Retina (tissue), 1 donor: ENCODE measurements around the gene PTPN6.

ENCODE experiments used
- DNase-seq: peaks from one replicate; pipeline ENCODE4 v3.0.0-alpha.2; 2016

PTPN6 gene

DNA sequence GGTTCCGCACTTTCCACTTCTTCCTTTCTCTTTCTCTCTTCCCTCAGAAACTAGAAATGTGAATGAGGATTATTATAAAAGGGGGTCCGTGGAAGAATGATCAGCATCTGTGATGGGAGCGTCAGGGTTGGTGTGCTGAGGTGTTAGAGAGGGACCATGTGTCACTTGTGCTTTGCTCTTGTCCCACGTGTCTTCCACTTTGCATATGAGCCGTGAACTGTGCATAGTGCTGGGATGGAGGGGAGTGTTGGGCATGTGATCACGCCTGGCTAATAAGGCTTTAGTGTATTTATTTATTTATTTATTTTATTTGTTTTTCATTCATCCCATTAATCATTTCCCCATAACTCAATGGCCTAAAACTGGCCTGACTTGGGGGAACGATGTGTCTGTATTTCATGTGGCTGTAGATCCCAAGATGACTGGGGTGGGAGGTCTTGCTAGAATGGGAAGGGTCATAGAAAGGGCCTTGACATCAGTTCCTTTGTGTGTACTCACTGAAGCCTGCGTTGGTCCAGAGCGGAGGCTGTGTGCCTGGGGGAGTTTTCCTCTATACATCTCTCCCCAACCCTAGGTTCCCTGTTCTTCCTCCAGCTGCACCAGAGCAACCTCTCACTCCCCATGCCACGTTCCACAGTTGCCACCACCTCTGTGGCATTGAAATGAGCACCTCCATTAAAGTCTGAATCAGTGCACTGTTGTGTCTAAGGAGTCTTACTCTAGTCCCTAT lies 28.0 kb upstream of the PTPN6 start:
- DNase-seq: no peak

DNA sequence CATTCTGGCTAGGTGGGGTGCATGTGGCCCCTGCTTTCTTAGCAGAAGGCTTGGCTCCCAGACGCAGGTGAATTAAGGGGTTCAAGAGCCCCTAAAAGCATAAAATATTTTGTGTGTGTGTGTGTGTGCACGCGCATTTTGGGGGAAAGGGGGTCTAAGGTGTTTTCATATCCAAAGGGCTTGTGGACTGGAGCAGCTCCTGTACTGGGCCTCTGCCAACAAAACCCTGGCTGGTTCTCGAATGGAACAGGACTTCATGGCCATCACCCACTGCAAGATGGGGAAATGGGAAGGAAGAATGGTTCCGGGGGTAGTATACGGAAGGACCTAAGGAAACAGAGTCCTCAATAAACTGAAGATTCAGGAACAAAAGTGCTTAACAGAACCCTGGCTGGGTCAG lies 27.3 kb upstream of the PTPN6 start:
- DNase-seq: no peak

DNA sequence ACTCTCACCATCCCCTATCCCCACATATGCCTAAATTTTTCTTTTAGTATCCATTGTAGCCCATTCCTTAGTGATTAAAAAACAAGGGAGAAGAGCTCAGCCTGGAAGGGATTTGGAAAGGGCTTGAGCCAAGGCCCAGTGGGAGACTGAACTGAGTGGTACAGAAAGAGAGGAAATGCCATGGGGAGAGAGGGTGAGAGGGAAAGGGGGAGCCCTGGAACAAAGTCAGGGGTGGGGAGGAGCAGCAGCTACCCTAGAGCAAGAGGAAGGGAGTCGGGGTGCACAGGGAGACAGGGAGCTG lies 26.0 kb upstream of the PTPN6 start:
- DNase-seq: no peak

DNA sequence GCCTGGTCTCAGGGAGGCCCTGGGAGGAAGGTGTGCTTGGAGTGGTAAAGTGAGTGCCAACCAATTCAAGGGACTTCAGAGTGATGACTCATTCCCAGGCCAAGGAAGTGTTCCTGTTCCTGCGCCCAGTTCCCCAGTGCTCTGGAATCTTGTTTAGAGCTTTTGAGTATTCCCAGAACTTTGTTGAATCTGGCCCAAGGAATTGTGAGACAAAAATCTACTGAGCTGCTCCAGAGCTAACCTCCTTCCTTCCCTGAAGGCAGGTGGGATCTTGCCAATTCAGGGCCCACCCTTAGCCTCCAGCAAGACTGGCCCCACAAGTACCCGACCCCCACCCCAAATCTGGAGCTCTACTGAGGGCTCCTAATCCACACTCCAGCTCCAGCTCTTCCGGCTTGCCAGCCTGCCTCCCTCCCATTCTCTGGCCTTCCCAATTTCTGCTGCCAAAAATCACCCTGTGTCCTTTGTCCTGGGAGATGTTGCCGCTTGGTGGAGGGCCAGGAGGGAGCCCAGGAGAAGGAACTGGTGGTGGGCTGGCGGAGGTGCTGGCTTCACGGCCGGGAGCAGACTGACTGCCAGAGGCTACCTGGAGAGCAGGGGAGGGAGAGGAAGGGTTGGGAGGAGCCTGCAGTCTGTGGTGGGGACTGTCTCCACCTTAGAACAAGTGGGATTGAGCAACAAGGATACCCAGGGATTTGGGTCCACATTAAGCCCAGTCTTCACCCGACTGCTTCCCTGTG lies 25.4 kb upstream of the PTPN6 start:
- peak; percentile 75 for DNase-seq

DNA sequence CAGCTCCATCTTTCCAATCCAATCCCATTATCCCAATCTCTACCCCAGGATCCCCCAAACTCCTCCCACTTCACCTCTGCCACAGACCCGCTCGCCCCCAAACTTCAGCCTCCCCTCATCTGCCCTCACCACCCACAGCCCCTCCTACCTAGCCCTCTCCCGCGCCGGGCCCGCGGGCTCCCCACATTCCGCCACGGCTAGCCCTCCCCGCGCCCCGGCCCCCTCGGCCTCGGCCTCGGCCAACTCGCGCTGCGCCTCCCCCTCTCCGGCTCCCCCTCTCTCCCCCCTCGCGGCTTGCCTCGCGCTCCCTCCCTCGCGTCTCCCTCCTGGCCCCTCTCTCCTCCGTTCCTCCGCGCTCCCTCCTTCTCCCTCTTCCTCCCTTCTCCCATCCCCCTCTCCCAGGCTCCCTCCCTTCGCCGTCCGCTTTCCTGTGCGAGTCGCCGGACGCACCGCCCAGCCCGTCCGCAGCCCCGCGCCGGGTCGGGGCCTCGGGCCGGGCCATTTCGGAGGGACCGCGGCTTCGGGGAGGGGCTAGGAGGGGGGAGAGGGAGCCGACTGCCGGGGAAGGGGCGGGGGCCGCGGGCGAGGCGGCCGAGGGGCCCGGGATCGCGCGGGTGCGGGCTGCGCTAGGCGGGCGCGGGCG lies 23.7 kb upstream of the PTPN6 start, which contains the start of gene ATN1:
TSS of gene ATN1 (plus strand) at position 581 of the 643 bp plus-strand sequence. CDS start 6,043 bp downstream, outside the sequence.
- DNase-seq: peak; percentile 80

DNA sequence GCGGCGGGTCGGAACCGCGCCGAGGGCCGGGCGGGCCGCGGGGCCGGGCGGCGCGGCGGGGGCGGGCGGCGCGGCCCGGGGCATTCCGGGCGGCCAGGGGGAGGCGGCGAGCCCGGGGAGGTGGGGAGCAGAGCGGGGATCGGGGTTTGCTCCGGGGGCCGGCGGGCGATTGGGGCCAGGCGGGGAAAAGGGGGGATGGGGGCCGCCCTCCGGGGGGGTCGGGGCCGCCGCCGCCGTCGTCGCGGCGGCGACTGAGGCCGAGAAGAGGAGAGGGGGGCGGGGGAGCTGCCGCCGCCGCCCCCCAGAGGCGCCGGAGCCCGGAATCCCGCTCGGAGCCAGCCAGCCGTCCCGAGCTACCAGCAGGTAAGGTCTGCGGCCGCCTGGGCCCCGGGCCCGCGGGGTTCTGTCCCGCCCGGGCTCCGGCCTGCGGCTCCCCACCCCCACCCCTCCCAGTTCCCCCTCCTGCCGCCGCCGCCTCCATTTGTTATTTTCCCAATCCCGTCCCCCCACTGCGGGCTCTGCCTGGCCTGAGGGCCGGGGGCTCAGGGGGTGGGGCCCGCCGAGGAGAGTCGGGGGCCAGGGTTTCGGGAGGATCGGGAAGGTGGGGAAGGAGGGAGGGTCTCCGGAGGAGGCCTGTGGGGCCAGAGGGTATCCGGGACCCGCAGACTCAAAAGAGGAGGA lies 23.0 kb upstream of the PTPN6 start:
- DNase-seq: no peak

DNA sequence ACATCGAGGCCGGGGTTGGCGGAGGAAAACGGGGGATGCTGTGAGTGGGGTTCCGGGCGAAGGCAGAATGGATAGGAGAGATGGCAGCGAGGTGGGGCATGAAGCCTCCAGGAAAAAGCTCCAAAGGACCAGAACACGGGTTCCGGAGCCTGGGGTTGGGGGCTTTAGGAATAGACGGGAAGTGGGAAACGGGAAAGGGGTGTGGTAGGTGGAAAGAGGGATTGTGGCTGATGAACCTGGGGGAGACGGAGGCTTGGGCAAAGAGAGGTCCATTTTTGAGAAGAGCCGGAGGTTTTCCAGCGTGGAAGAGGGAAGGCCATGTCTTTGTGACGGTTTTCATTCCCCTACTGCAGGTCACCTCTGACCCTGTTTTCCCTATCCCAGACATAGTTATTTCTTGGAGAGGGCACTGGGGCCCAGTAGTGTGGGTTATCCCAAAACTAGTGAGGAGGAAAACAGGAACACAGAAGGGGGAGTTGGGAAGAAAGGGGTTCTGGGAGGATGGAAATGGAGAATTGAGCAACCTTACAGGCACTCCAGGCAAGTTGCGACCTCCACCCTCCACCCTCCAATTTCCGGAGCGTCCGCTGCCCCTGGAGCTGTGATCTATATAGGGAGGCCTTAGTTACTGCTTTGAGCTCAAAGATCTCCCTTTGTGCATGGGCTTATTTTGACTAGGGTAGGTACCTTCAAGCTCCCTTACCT lies 22.3 kb upstream of the PTPN6 start:
- DNase-seq: peak; percentile 56

DNA sequence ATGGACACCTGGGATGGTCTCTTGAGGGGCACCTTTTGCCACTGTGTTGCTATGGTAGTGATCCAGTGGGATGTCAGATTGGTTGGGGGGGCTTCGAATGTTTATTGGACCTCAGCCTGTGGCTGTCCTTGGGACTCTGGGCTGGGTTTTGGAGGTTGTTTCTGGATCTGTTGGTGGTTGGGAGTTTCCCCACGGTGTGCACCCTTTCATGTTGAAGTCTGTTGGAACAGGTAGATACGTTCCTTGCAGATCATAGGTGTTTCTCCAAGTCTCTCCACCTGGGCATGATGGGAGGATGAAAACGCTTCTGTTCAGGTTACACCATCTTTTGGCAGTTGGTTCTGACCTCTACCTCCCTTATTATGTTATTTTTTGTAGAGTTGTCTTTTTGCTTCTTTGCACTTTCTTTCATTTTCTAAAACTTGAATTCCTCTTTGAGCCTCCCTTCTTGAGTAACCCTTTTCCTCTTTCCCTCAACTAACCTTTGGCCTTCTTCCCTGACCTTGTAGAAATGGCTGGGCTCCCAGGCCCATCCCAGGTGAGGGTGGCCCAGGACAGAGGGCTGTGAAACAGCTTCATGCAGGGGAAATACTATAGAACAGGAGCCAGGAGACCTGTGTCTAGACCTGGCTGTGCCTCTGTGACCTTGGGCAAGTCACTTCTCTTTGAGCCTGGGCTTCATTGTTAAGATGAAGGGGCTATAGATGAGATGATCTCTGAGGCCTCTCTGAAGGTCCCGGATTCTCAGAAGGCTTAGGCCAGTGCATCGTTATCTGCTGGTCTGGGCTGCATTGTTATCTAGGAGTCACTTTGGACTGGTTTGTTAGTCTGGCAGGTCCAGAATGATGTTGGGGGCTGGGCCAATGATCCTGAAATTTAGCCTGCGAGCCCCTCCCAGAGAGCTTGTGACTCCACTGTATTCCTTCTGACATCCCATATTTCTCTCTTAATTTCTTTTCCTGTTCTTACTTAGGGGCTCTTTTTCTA lies 21.4 kb upstream of the PTPN6 start:
- no peak for DNase-seq

DNA sequence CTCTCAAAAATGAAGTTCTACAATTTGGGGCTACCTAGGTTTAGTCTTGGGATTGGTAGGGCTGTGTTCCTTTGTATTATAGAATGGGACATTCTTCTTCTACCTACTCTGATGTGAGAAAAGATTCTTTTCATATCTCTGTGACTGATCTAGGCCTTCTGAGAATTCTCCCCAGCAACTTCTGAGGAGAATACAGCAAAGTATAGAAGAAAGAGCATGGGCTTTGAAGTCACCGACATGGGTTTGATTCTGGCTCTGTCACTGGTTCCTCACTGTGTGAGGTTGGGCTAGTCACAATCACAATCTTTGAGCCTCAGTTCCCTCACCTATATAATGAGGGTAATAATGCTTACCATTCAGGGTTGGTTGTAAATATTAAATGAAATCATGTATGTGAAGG lies 18.4 kb upstream of the PTPN6 start:
- no peak for DNase-seq

DNA sequence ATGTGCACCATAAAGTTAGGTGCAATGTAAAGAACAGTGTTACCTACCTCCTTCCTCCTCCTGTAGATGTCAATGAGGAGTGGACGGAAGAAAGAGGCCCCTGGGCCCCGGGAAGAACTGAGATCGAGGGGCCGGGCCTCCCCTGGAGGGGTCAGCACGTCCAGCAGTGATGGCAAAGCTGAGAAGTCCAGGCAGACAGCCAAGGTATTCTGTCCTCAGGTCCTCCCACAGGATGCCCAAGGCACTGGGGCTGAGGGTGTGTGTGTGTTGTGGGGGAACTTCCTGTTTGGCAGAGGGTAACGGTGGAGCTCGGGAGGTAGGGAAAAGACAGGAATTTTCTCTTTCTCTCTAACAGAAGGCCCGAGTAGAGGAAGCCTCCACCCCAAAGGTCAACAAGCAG lies 17.0 kb upstream of the PTPN6 start:
- no peak for DNase-seq

DNA sequence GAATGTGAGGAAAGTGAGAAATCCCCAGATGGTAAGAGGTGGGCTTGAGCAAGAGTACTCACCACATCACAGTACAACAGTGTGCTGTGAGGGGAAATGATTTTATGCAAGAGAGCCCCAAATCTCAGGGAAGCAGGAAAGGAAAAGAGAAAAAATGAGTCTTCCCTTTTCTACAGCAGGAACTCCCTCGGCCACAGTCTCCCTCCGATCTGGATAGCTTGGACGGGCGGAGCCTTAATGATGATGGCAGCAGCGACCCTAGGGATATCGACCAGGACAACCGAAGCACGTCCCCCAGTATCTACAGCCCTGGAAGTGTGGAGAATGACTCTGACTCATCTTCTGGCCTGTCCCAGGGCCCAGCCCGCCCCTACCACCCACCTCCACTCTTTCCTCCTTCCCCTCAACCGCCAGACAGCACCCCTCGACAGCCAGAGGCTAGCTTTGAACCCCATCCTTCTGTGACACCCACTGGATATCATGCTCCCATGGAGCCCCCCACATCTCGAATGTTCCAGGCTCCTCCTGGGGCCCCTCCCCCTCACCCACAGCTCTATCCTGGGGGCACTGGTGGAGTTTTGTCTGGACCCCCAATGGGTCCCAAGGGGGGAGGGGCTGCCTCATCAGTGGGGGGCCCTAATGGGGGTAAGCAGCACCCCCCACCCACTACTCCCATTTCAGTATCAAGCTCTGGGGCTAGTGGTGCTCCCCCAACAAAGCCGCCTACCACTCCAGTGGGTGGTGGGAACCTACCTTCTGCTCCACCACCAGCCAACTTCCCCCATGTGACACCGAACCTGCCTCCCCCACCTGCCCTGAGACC lies 15.6 kb upstream of the PTPN6 start:
- no peak for DNase-seq

DNA sequence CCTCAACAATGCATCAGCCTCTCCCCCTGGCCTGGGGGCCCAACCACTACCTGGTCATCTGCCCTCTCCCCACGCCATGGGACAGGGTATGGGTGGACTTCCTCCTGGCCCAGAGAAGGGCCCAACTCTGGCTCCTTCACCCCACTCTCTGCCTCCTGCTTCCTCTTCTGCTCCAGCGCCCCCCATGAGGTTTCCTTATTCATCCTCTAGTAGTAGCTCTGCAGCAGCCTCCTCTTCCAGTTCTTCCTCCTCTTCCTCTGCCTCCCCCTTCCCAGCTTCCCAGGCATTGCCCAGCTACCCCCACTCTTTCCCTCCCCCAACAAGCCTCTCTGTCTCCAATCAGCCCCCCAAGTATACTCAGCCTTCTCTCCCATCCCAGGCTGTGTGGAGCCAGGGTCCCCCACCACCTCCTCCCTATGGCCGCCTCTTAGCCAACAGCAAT lies 14.9 kb upstream of the PTPN6 start:
- DNase-seq: no peak

DNA sequence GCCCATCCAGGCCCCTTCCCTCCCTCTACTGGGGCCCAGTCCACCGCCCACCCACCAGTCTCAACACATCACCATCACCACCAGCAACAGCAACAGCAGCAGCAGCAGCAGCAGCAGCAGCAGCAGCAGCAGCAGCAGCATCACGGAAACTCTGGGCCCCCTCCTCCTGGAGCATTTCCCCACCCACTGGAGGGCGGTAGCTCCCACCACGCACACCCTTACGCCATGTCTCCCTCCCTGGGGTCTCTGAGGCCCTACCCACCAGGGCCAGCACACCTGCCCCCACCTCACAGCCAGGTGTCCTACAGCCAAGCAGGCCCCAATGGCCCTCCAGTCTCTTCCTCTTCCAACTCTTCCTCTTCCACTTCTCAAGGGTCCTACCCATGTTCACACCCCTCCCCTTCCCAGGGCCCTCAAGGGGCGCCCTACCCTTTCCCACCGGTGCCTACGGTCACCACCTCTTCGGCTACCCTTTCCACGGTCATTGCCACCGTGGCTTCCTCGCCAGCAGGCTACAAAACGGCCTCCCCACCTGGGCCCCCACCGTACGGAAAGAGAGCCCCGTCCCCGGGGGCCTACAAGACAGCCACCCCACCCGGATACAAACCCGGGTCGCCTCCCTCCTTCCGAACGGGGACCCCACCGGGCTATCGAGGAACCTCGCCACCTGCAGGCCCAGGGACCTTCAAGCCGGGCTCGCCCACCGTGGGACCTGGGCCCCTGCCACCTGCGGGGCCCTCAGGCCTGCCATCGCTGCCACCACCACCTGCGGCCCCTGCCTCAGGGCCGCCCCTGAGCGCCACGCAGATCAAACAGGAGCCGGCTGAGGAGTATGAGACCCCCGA lies 14.3 kb upstream of the PTPN6 start:
- peak; percentile 45 for DNase-seq

DNA sequence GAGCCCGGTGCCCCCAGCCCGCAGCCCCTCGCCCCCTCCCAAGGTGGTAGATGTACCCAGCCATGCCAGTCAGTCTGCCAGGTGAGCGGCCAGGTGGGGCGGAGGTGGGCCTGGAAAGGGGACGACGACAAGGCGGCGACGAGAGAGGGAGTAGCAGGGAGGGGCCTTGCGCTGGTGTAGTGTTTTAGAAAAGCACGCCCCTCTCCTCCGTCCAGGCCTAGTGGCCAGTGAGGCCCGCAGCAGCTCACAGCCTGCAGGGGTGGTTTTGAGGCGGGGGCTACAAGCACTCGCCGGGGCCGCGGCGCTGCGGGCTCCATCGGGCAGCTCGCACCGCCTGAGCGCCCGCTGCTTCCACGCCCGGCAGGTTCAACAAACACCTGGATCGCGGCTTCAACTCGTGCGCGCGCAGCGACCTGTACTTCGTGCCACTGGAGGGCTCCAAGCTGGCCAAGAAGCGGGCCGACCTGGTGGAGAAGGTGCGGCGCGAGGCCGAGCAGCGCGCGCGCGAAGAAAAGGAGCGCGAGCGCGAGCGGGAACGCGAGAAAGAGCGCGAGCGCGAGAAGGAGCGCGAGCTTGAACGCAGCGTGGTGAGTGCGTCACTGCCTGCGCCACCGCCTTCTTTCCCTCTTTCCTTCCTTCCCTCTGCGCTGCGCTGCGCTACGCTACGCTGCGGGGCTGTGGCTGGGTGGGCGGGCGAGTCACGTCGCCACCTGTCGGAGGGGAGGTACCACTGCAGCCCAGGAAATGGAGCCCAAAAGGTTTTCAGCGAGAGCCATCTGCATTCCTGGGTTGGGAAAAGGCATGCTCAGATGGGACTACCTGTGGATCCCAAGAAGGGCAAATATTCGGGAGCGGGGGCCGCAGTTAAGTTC lies 13.4 kb upstream of the PTPN6 start:
- peak; percentile 98 for DNase-seq

DNA sequence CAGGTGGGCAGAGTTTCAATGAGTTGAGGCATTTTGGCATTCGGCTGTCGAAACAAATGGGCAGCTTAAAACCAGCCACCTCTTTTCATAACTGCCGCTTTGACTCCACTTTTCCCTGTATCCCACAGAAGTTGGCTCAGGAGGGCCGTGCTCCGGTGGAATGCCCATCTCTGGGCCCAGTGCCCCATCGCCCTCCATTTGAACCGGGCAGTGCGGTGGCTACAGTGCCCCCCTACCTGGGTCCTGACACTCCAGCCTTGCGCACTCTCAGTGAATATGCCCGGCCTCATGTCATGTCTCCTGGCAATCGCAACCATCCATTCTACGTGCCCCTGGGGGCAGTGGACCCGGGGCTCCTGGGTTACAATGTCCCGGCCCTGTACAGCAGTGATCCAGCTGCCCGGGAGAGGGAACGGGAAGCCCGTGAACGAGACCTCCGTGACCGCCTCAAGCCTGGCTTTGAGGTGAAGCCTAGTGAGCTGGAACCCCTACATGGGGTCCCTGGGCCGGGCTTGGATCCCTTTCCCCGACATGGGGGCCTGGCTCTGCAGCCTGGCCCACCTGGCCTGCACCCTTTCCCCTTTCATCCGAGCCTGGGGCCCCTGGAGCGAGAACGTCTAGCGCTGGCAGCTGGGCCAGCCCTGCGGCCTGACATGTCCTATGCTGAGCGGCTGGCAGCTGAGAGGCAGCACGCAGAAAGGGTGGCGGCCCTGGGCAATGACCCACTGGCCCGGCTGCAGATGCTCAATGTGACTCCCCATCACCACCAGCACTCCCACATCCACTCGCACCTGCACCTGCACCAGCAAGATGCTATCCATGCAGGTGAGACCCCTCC lies 12.6 kb upstream of the PTPN6 start:
- DNase-seq: peak; percentile 33

DNA sequence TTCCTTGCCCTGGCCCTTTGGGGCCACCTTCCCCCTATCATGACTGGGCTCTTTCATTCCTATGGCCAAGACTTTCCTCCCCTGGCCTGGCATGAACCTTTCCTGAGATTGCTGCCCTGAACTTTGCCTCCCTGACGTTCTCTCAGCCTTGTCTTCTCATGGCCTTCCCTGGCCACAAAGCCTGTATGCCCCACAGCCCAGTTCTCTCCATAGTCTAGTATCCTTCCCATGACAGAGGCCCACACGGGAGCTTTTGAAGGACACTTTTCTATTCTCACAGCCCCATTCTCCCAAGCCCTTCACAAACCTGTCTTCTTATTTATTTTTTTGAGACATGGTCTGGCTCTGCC lies 12.0 kb upstream of the PTPN6 start:
- DNase-seq: no peak

DNA sequence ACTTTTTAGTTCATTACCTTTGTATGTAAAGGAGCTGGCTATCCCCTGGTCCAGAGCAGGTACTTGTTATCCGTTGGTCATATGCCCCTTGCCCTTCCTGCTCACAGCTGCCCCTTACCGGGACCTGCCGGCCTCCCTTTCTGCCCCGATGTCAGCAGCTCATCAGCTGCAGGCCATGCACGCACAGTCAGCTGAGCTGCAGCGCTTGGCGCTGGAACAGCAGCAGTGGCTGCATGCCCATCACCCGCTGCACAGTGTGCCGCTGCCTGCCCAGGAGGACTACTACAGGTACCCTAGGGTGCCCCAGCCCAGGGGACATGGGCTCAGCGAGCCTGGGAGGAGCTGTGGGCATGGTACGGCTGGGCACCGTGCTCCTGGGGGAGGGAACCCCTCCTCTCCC lies 9.9 kb upstream of the PTPN6 start:
- DNase-seq: no peak

DNA sequence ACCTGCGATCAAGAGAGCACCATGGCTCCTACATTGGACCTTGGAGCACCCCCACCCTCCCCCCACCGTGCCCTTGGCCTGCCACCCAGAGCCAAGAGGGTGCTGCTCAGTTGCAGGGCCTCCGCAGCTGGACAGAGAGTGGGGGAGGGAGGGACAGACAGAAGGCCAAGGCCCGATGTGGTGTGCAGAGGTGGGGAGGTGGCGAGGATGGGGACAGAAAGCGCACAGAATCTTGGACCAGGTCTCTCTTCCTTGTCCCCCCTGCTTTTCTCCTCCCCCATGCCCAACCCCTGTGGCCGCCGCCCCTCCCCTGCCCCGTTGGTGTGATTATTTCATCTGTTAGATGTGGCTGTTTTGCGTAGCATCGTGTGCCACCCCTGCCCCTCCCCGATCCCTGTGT lies 9.4 kb upstream of the PTPN6 start:
- no peak for DNase-seq
